Cerebellar nuclear complex (tissue), 1 donor: Measurements from ENCODE around the gene LDHAL6B.
"Not testable (repeated sequence)": the region's sequence is repeated elsewhere in the genome, so short reads cannot be mapped to it uniquely, and the experiment has no call there.

Experiments used
- DNase-seq, 2 experiments: peaks; one replicate each; lab custom pipeline; 2025; lab: John Stamatoyannopoulos, UW

Gene LDHAL6B

DNA sequence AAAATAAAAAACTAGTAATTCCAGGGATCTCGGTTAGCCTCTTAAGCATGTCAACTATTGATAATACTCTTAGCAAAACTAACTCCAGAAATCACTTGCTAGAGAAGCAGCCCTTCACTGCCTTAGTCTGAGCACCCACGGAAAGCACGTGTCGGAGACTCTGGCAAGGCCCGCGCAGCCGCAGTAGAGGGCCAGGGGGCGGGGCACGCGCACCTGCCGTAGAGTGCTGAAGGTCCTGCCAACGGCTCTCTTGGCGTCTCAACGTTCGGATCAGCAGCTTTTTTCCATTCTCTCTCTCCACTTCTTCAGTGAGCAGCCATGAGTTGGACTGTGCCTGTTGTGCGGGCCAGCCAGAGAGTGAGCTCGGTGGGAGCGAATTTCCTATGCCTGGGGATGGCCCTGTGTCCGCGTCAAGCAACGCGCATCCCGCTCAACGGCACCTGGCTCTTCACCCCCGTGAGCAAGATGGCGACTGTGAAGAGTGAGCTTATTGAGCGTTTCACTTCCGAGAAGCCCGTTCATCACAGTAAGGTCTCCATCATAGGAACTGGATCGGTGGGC lies at the start of gene LDHAL6B:
Gene LDHAL6B, plus strand, starts transcription at position 221 of the 561 bp plus-strand sequence. Its CDS starts 98 bp downstream, at position 319.
- no peak for DNase-seq

DNA sequence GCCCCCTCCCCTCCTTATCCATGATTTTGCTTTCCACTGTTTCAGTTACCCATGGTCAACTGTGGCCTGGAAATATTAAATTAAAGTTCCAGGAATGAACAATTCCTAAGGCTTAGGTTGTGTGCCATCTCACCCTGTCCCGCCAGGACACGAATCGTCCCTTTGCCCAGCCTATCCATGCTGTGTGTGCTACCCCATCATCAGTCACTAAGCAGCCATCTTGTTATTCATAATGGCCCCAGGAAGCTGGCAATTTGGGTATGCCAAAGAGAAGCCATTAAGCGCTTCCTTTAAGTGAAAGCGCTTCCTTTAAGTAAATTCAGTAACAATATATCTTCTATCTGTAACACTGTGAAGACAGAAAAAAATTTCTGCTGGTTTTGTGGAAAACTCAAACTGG lies 49.2 kb upstream of the LDHAL6B start:
- DNase-seq = no peak

DNA sequence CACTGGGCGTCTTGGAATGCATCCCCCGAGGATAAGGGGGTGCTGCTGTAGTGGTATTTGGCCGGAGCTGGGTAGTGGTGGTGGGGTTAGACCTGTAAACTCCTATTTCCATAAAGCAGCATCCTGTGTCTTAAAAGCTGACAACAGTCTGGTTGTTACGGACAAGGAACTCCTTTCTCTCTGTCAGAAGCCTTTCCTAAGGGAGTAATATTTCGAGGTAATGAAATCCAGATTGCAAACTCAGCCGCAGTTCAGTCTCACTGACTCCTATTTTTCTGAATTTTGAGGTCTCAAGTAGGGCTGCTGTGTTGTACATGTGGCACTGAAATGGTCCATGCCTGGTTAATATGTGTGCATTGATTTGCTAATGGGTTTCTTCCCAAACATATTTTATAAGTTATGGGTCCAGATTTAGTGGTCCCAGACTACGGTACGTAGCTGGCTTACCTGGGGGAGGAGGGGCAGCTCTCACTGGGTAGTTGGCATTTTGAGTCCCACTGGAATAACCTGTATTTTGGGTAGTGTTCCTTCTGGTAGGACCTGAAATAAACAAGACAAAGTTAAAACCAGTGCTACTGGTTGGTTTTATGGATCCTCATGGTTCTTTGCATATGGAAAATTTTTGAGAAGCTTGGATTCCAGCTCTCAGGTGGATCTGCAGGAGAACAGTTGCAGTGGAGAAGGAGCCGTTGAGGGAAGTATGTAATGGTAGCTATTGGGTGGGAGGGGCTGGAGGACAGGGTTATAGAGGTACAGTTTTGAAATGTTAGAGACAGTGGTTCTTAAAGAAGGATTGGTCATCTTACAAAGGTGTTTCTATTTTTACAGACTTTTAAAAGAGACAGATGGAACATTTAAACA lies 48.6 kb upstream of the LDHAL6B start:
- no peak for DNase-seq

DNA sequence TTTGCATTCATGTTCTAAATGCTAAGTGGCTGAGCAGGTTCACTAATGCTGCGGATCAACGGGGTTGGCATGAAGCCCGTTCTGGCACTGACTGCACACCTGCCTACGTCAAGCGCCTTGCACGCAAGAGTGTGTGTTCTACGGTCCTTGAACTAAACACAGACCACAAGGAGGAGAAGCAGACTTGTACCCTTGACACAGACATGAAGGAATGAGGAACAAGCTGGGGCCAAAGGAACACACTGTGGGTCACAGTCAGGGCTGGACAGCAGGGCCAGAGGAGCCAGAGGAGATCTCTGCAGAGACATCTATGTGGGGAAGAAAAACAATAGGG lies 48.0 kb upstream of the LDHAL6B start:
- DNase-seq = no peak

DNA sequence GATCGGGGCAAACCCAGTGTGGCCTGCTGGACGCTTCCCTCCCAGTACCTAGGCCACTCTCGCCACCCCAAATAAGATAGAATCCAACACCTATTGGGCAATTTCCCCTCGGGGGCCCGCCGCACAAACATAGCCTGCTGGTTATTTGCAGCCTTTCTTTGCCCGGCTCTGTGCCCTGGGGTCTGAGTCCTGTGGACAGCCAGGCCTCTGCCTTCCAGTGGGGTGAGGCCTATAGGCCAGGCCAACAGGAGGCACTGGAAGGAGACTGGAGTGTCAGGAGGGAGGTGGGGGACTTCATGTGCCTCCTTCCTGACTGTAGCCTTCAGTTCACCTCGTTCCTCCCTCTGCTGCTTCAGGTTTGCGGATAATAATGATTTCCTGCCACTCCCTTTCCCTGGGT lies 47.4 kb upstream of the LDHAL6B start:
- DNase-seq = no peak

DNA sequence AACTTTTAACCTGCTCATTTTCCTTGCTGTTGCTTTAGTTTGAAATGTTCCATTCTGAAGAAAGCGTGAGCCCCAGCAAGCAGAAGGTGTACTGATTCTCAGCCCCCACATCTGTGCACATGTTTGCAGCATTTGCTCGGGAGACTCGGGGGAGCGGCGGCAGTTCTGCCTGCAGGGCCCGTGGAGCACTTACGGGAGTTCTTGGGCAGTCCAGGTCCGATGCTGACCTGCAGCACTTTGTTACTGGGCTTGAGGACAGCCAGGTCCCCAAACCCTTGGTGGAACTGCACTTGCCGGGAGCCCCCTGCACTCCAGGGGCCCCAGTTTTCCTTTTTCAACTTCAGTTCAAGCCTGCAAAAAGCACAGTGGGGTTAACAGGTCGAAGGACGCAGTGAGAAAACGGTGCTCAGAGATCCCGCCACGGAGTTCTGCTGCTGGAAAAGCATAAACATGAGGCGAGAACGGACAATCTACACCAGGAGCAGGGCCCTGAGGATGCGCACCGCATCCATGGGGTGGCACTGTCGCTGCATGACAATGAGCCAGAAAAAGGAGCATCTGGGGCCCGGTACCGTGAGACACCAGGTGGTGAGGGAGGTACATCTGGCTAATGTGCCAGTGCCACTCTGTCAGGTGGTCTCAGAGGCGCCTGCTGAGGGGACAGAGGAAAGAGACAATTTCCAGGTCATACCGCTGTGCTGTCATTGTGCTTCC lies 45.6 kb upstream of the LDHAL6B start:
- no peak for DNase-seq

DNA sequence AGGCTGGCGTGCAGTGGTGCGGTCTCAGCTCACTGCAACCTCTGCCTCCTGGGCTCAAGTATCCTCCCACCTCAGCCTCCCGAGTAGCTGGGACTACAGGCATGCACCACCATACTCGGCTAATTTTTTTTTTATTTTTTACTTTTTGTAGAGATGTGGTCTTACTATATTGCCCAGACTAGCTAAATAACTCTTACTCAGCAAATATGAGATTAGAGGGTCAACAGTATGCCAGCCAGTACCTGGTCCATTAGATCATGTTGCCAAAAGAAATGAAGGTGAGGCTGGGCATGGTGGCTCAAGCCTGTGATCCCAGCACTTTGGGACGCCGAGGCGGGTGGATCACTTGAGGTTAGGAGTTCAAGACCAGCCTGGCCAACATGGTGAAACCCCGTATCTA lies 44.6 kb upstream of the LDHAL6B start:
- not testable (repeated sequence) for DNase-seq

DNA sequence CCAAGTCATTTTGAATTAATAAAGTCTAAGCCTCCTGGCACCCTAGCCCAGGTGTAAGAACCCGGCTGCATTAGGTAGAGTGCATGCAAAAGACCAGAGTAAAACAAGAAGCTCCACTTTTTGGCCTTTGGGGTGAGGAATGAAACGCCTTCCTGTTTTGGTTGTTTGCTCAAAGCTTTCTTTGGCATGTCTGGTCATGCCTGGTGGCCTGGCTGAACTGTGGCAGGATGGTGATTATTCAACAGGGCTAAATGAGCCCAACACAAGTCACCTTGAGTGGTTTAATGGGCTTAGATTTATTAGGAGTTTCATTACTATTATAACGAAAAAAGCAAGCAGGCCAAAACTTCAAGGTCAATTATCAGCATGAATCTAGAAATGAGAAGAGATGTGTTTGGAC lies 40.9 kb upstream of the LDHAL6B start:
- no peak for DNase-seq

DNA sequence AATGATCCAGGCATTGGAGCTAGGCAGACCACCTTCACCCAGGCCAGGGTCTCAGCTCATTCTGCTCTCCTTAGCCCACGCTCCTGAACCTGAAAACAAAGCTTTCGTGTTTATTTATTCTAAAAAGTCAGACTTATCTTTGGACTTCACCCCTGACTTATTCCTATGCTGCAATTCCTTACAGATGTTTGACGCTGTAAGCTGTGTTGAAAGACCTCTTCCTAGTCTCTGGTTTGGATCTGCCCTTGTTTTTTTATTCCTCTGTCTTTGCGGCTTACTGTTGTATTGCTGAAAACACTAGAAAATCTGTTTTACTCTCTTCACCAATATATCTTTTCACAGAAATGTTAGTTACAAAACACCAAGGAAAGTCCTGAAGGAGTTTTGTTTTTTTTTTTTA lies 40.5 kb upstream of the LDHAL6B start:
- no peak for DNase-seq

DNA sequence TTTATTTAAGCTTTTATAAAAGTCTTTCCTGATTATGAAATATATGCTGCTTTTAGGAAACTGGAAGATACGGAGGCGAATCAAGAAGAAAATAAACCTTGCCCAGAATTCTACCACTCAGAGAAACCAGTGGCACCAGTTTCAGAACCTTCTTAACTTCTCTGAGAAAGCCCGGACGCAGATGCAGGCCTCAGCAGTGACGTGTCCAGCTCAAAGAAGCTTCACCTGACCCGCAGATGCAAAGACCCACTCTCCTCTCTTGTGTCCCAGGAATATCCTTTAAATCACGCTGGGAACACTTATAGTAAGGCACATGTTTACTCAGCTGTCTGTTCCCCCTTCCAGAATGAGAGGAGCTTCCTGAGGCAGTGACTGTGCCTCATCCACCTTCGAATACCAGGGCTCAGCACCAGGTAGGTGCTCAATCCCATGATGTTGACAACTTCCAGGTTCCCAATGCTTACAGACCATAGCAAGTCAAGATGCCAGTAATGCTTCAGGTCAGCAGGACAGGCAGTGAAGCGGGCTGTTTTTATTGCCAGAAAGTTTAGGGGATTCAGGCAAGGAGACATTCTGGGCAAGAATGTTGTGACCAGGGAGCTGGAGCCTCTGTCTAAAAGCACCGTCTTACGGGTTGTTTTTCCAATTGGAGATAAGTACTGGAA lies 39.9 kb upstream of the LDHAL6B start:
- DNase-seq = no peak

DNA sequence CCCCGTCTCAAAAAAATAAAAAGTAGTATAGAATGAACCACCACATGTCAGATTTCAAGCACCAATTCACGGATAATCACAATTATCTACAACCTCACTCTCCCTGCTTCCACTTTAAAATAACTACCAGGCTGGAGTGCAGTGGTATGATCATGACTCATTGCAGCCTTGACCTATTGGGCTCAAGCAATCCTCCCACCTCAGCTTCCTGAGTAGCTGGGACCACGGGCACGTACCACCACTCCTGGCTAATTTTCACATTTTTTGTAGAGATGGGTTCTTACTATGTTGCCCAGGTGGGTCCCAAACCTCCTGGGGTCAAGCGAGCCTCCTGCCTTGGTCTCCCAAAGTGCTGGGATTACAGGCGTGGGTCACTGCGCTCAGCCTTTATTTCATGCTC lies 38.1 kb upstream of the LDHAL6B start:
- no peak for DNase-seq

DNA sequence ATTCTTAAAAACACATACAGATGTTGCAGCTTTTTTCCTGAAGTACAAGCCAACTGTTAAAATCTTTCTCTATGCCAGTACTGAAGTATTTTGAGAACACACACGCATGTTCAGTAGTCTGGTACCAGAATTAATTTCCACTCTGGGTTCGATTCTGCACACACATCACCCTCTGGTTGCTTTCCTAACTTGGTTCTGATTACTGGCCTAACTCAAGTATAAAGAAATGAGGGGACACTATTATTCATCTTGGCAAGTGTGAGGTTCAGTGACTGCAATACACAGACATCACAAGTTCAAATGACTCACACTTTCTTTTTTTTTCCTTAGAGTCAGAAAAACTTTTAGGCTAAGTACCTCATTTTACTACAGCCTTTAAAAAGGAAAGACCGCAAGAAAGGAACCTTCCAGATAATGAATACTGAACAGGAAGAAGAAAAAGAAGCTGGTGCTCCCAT lies 37.4 kb upstream of the LDHAL6B start:
- DNase-seq = no peak

DNA sequence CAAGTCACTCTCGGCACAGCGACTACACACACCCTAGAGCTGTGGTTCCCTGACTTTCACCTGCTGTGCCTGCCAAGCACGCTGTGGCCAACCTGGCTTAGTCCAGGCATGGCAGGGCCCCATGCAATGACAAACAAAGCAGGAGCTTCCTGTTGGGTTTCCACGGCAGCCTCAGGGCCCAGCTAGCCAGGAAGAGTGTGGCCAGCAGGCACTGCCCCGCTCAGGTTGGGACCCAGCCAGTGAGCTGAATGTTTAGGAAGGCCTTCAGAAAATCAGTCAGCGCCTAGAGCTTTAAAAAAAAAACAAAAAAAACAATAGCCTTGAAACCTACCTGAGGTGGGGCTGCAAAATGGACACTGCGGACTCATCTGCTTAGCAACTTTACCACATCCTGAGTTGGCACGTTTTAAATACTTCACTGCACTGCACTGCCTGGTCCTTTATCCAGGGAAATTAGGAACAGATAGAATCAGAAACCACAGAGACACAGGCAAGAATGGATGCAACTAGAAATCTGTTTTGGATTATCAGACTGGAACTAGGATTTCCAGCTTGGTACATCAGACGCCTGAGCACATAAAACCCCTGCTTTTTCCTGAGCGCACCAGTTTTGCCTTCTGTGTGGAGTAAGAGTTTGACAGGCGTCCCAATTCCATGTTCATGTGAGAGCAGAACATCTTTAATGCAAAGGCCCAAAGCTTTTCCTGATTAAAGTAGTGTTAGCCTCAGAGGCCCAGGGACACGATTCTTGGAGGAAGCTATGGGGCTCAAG lies 36.2 kb upstream of the LDHAL6B start:
- peak; percentile 2 to 58 for DNase-seq

DNA sequence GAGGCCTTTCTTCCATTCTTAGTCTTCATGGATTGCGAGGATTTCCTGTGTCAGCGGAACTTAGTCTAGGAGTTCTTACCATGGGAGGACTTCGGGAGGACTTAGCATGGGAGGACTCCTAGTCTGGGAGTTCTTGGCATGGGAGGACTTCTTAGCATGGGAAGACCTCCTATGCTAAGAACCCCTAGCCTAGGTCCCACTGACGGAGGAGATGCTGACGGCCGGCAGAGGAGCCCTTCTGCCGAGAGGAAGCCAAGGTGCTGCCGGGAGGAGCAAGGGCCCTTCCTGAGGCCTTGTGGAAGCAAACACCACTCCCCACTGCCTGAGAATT lies 35.6 kb upstream of the LDHAL6B start:
- DNase-seq = no peak

DNA sequence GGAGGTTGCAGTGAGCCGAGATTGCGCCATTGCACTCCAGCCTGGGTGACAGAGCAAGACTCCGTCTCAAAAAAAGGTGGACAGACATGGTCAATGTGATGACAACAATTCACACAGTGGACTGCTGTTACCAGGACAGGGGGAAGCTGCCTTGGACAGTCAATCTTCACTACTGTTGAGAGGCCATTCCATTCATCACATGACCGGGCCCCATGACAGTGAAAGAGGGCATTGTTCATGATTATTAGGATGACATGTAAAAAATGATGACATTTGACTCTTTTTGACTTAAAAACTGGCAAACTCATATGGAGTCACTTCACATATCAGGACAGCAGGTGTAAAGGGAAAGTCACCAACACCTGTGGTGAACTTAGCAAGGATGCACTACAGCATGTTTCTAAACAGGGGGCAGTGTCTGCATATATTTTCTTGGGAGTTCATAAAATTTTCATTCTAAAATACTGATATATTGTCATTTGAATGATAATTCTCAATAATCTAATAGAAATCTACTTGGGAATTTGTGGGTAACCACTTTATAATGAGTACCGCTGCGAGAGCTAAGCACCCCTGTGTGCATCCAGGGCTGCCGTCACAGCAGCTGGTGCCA lies 34.2 kb upstream of the LDHAL6B start:
- DNase-seq = no peak

DNA sequence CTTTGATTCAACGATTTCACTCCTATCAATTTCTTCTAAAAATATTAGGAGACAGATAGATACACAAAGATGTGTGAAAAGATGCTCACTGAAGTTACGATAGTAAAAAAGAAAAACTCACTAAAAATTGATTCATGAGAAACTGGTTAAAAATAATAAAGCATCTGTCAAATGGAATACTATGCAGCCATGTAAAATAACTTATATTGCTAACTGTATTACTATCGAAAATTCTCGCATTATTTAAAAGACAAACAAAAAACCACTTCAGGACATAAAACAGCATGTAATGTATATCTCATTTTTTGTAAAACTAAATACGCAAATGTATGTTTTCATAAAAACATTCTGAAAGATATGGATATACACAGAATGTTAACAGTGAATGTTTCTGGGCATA lies 33.4 kb upstream of the LDHAL6B start:
- DNase-seq = no peak

DNA sequence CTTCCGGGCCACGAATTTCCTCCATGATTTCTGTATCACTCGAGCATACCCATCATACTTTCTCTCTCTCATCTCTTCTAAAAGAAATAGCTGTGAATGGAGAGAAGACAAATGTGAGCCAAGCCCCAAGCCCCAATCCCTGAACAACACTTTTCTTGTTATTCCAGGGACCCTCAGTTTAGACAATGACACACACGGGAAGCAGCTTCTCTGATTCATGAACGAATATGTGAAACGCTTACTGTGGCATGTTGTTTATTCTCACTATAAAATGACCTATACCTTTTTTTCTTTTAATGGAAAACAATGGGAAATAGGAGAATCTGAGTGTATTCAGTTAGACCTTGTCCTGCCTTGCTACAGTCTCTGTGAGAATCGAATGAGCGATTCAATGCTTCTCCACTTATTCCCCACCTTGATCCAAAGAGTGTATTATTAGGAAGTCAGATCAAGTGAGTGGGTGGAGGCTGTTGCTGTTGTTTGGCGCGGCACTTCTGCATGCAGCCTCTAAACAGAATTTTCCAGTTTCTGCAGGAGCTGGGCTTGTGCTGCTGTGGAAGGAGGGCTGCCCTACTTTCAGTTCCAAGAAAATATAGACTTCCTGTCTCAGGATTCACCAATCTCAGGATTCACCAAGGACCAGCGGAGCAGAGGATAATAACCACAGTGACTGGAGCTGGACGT lies 32.4 kb upstream of the LDHAL6B start:
- DNase-seq = no peak

DNA sequence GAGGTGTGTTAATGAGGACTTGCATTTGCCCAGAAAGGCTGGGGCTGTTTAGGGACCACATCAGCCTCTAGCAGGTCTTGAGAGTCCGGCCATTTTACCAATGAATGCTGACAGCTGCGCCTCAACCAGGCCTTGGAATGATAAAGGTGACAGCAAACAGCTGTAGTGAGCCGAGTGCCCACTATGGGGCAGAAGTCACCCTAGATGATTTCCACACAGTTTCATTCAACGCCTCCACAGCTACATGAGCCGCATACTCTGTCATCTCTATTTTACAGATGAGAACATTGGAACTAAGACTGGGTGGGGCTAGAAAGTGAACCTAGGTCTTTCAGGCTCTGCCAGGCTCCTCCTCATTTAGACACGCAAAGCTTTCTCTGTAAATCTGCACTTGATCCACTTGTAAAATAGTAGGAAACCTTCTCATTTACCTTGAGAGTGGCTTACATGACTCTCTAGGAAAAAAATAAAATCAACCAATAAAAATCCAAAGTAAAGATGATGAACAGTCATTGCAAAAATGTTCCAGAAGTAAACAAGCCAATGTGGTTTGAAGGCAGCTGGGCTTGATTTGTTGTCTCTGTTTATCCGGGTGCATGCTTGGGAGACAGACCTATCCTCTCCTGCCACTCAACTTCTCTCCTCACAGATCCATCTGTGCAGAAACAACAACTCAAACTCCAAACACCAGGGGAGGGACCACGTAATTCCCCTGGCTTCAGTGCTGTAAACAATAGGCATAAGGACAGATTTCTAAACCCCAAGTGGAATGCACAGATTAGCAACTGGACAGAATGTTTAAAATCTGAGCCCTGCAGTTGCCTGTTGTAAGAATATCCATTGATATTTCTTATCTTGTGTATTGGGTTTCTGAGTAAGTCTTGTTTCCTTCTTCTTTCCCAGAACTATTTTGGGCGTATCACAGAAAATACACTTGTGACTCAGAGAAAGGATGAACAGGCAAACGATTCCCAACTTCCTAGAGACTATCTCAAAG lies 31.5 kb upstream of the LDHAL6B start:
- no peak for DNase-seq

DNA sequence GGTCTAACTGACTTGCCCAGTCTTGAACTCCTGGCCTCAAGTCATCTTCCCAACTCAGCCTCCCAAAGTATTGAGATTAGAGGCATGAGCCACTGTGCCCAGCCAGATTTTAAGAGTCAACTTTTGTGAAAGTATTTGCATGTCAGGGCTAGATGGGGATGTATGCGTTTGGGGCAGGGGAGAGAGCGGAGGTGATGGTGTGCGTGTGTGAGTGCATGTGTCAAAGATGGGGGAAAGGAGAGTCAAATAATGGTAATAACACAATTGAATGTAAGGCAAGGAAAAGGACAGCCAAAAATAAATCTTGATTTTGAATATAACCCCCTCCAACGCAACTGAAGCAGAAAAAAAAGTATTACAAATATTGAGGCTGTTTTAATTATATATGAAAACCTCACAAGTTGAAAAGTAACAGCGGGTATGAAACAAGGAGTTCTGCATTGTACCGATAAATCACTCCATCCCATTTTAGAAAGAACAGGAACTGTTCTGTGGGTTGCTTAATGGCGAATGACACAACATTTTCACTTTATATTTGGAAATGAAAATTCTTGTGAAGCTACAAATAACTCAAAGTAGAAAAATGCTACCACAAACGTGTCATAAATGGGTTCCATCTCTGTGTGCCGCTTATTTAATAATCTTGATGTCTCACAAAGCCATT lies 29.9 kb upstream of the LDHAL6B start:
- no peak for DNase-seq
